Ovary (tissue), 9 donors: ENCODE data around the gene XPNPEP1. TPM values are rescaled to one million over a fixed set of nuclear protein-coding genes. Genes with fewer than 3 reads are reported as not detected.

Experiments used
- DNase-seq, 5 donors: peaks; one replicate each; pipeline ENCODE4 v3.0.0-alpha.2; 2019 to 2020
- H3K27ac ChIP-seq, 2 donors: fragments of 200-600 bp; one replicate each; pipeline versions ENCODE4 v1.5.1 to v1.8.0; 2019 to 2022
- H3K27me3 ChIP-seq: fragments of 200-600 bp; one replicate; pipeline ENCODE4 v1.8.0; 2022
- H3K36me3 ChIP-seq: fragments of 200-600 bp; sonication (generic); one replicate; pipeline ENCODE4 v1.5.1; 2019
- H3K4me1 ChIP-seq: one replicate; pipeline ENCODE4 v1.8.1; 2013; ENCODE audit warnings: mild to moderate bottlenecking, moderate library complexity; ENCODE audit not compliant: insufficient read depth
- H3K4me3 ChIP-seq: fragments of 200-600 bp; sonication (generic); one replicate; pipeline ENCODE4 v1.5.1; 2017
- H3K9me3 ChIP-seq, 2 donors: fragments of 200-600 bp in 1 of 2; sonication (generic) in 1 of 2; one replicate each; pipeline versions ENCODE4 v1.5.1 to v1.8.1; 2013 to 2019; ENCODE audit warnings: mild to moderate bottlenecking in 1 of 2, moderate library complexity in 1 of 2
- CTCF ChIP-seq, 3 donors: fragments of 450-650 bp in 2 of 3; fragments of 200-600 bp in 1 of 3; IDR thresholded peaks; one replicate each; pipeline versions ENCODE4 v1.5.1 to v1.8.0; 2016 to 2022; ENCODE audit warnings: antibody characterized with exemption in 3 of 3, mild to moderate bottlenecking in 1 of 3
- EP300 ChIP-seq: sonication (generic); formaldehyde crosslinking; IDR thresholded peaks from one replicate; pipeline ENCODE4 v1.6.1; 2017; ENCODE audit warnings: antibody characterized with exemption
- POLR2A ChIP-seq: fragments of 450-650 bp; IDR thresholded peaks from one replicate; pipeline ENCODE4 v1.6.1; 2017; ENCODE audit warnings: antibody characterized with exemption, mild to moderate bottlenecking, moderate library complexity
- WGBS, 3 donors: extraction: QIAGEN DNeasy Blood & Tissue Kit in 1 of 3; methylation state at CpG; one replicate each; pipeline versions ENCODE4 v1.1.5 to v1.1.7; 2013 to 2017; 5-methylcytosine and 5-hydroxymethylcytosine counted together
- intact Hi-C, 4 donors: fragments of 100-400 bp; cut with DNase I; formaldehyde crosslinking; loops; one replicate each; pipeline versions ENCODE4 v1.11.0 to v1.15.1; 2022 to 2023
- polyA plus RNA-seq, 2 donors: library from polyadenylated mRNA; stranded (reverse); fragments of 200-250 nt in 1 of 2; fragments of 350-450 nt in 1 of 2; fragmentation: Illumina TruSeq in 1 of 2; extraction: RNeasy Lipid Tissue Mini Kit (QIAGEN cat#74804) in 1 of 2; gene quantifications; one replicate each; pipeline ENCODE4 v1.2.3, GENCODE V29; 2013 to 2014
- total RNA-seq, 7 donors: library from RNA; depleted of rRNA in 2 of 7; stranded (reverse); fragments of >200 nt in 2 of 7; fragmentation: NEBNext Ultra II Directional in 3 of 7; extraction: Animal tissue kit (Norgen Biotek cat#: 25700) in 3 of 7; gene quantifications; one replicate each; pipeline versions ENCODE4 v1.1.0 to v1.2.4, GENCODE V29; 2016 to 2023
- donor health status: DM: no; HTN: no; CAD: no; lungs with moderate emphysema.
- donor health status: DM: no; HTN: no; CAD: no.
- donor health status: Bipolar disorder and iron deficiency.
- donor health status: DM: yes; HTN: yes; CAD: no.
- donor health status: DM: no; HTN: no; CAD: no.
- donor health status: DM: yes; HTN: yes; CAD: no.

Gene XPNPEP1
- total and polyA plus RNA-seq, 9 donors, result 27.2 to 70.7 (median 47.1) TPM

DNA sequence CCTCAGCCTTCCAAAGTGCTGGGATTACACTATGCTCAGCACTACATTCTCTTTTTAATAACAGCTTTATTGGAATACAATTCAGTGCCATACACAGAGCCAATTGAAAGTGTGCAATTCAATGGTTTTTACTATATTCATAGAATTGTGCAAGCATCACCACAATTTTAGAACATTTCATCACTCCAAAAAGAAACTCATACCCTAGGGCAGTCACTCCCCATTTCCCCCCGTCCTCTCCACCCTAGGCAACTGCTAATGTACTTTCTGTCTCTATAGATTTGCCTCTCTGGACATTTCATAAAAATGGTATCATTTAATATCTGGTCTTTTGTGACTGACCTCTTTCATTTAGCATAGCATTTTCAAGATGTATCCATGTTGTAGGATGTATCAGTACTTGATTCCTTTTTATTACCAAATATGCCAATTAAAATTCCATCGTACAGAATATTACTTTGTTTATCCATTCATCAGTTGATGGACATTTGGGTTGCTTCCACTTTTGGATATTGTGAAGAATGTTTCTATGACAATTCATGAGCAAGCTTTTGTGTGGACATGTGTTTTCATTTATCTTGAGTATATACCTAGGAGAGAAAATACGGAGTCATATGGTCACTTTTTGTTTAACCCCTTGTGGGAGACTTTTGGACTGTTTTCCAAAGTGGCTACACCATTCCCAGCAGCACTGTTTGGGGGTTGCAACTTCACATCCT lies 6.3 kb upstream of the XPNPEP1 start:
- Histone ChIP-seq H3K27ac (no peak overlapping the region), H3K4me1 (peaks cover 1% of the 10 kb centered on the region), H3K27me3 (no peaks in the 10 kb centered on the region), H3K36me3 (no peaks in the 10 kb centered on the region), H3K4me3 (no peak overlapping the region), H3K9me3 (no peaks in the 10 kb centered on the region)
- WGBS, 3 donors, result 65 to 79% (median 70%) methylated on average over 3 of the region's 3 CpGs
- no peak for DNase-seq
- intact Hi-C loops, result no loop called here
- TF ChIP-seq POLR2A, result no peak
- TF ChIP-seq EP300, result no peak
- TF ChIP-seq CTCF (IDR thresholded peaks at IDR 0.05), result no peak

GRCh38 chr10:109928475-109928891 lies 5.2 kb upstream of the XPNPEP1 start:
- no peak for TF ChIP-seq POLR2A
- no peak for TF ChIP-seq EP300
- no peak for TF ChIP-seq CTCF (IDR thresholded peaks at IDR 0.05)
- Histone ChIP-seq H3K36me3 (no peaks in the 10 kb centered on the region), H3K27me3 (no peaks in the 10 kb centered on the region), H3K27ac (no peak overlapping the region), H3K4me1 (peaks cover 6% of the 10 kb centered on the region), H3K4me3 (no peak overlapping the region), H3K9me3 (no peaks in the 10 kb centered on the region)
- no peak for DNase-seq
- 35 to 41% (median 41%) methylated on average over 1 of the region's 1 CpG for WGBS, 3 donors
- intact Hi-C loops, result no loop called here

DNA sequence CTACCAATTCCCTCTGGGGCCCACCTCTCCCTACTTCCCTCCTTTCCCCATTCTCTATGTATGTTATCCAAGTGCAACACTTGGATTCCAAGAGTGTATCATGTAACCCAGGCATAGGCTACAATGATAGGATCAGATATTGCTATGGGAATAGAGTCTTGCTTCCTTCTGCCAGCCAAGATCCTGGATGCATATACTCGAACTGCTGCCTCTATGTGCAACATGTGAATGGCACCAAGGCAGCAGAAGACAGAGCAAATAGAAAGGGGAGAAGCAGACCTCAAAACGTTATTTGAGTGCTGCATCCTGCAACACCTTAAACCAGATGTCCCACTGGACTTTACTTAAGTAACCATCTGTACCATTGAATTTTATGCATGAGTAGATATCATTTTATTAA lies 3.5 kb upstream of the XPNPEP1 start:
- Histone ChIP-seq H3K36me3 (no peaks in the 10 kb centered on the region), H3K9me3 (no peaks in the 10 kb centered on the region), H3K27ac (no peak overlapping the region), H3K4me1 (peaks cover 13% of the 10 kb centered on the region), H3K27me3 (no peaks in the 10 kb centered on the region), H3K4me3 (no peak overlapping the region)
- intact Hi-C loops, result no loop called here
- TF ChIP-seq EP300, result no peak
- TF ChIP-seq CTCF (IDR thresholded peaks at IDR 0.05), result no peak
- no peak for TF ChIP-seq POLR2A
- DNase-seq, result no peak
- WGBS, 3 donors, result 82 to 87% (median 87%) methylated on average over 2 of the region's 2 CpGs

GRCh38 chr10:109926061-109926745 lies 2.9 kb upstream of the XPNPEP1 start:
- Histone ChIP-seq H3K36me3 (no peaks in the 10 kb centered on the region), H3K4me1 (peaks cover 14% of the 10 kb centered on the region), H3K9me3 (no peaks in the 10 kb centered on the region), H3K27me3 (no peaks in the 10 kb centered on the region), H3K4me3 (no peak overlapping the region), H3K27ac (no peak overlapping the region)
- TF ChIP-seq EP300 (no peak), CTCF (IDR thresholded peaks at IDR 0.05) (no peak), POLR2A (no peak)
- DNase-seq, result no peak
- WGBS, 3 donors, result 77 to 91% (median 89%) methylated on average over 10 of the region's 10 CpGs
- intact Hi-C loops, result no loop called here
